Measurements from ENCODE around the gene CYP27B1.

DNA sequence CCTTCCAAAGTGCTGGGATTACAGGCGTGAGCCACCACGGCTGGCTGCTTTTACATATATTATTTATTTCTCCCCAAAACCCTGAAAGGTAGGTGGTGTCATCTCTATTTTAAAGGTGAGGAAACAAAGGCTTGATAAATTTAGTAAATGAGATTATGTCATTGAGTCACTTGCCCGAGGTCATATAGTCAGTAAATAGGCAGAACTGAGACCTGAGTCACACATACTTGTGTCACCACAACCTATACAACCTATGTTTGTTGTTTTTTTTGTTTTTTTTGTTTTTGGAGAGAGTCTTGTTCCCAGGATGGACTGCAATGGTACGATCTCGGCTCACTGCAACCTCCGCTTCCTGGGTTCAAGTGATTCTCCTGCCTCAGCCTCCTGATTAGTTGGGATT, 28.5 kb upstream of the CYP27B1 start:
- TF ChIP-seq, protein P1, sequence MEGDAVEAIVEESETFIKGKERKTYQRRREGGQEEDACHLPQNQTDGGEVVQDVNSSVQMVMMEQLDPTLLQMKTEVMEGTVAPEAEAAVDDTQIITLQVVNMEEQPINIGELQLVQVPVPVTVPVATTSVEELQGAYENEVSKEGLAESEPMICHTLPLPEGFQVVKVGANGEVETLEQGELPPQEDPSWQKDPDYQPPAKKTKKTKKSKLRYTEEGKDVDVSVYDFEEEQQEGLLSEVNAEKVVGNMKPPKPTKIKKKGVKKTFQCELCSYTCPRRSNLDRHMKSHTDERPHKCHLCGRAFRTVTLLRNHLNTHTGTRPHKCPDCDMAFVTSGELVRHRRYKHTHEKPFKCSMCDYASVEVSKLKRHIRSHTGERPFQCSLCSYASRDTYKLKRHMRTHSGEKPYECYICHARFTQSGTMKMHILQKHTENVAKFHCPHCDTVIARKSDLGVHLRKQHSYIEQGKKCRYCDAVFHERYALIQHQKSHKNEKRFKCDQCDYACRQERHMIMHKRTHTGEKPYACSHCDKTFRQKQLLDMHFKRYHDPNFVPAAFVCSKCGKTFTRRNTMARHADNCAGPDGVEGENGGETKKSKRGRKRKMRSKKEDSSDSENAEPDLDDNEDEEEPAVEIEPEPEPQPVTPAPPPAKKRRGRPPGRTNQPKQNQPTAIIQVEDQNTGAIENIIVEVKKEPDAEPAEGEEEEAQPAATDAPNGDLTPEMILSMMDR (conservative IDR thresholded peaks at IDR 0.05; ENCODE audit: low read depth in 2 of 2), result no peak
- TF ChIP-seq EZH2 (IDR thresholded peaks at IDR 0.05; ENCODE audit: low read depth, unreplicated experiment), result no peak
- TF ChIP-seq POLR2AphosphoS5 (IDR thresholded peaks at IDR 0.05; ENCODE audit: low read depth), result no peak
- TF ChIP-seq JUNB (IDR thresholded peaks at IDR 0.05; ENCODE audit: unreplicated experiment), result no peak
- TF ChIP-seq STAT1 (IDR thresholded peaks at IDR 0.05; ENCODE audit: unreplicated experiment), result no peak
- TF ChIP-seq EZH2phosphoT487 (IDR thresholded peaks at IDR 0.05; ENCODE audit: unreplicated experiment), result no peak
- no peak for TF ChIP-seq NANOG (IDR thresholded peaks at IDR 0.05; ENCODE audit: borderline replicate concordance)
- TF ChIP-seq, protein P2, sequence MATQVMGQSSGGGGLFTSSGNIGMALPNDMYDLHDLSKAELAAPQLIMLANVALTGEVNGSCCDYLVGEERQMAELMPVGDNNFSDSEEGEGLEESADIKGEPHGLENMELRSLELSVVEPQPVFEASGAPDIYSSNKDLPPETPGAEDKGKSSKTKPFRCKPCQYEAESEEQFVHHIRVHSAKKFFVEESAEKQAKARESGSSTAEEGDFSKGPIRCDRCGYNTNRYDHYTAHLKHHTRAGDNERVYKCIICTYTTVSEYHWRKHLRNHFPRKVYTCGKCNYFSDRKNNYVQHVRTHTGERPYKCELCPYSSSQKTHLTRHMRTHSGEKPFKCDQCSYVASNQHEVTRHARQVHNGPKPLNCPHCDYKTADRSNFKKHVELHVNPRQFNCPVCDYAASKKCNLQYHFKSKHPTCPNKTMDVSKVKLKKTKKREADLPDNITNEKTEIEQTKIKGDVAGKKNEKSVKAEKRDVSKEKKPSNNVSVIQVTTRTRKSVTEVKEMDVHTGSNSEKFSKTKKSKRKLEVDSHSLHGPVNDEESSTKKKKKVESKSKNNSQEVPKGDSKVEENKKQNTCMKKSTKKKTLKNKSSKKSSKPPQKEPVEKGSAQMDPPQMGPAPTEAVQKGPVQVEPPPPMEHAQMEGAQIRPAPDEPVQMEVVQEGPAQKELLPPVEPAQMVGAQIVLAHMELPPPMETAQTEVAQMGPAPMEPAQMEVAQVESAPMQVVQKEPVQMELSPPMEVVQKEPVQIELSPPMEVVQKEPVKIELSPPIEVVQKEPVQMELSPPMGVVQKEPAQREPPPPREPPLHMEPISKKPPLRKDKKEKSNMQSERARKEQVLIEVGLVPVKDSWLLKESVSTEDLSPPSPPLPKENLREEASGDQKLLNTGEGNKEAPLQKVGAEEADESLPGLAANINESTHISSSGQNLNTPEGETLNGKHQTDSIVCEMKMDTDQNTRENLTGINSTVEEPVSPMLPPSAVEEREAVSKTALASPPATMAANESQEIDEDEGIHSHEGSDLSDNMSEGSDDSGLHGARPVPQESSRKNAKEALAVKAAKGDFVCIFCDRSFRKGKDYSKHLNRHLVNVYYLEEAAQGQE (IDR thresholded peaks at IDR 0.05; ENCODE audit: unreplicated experiment), result no peak
- TF ChIP-seq, protein P3, sequence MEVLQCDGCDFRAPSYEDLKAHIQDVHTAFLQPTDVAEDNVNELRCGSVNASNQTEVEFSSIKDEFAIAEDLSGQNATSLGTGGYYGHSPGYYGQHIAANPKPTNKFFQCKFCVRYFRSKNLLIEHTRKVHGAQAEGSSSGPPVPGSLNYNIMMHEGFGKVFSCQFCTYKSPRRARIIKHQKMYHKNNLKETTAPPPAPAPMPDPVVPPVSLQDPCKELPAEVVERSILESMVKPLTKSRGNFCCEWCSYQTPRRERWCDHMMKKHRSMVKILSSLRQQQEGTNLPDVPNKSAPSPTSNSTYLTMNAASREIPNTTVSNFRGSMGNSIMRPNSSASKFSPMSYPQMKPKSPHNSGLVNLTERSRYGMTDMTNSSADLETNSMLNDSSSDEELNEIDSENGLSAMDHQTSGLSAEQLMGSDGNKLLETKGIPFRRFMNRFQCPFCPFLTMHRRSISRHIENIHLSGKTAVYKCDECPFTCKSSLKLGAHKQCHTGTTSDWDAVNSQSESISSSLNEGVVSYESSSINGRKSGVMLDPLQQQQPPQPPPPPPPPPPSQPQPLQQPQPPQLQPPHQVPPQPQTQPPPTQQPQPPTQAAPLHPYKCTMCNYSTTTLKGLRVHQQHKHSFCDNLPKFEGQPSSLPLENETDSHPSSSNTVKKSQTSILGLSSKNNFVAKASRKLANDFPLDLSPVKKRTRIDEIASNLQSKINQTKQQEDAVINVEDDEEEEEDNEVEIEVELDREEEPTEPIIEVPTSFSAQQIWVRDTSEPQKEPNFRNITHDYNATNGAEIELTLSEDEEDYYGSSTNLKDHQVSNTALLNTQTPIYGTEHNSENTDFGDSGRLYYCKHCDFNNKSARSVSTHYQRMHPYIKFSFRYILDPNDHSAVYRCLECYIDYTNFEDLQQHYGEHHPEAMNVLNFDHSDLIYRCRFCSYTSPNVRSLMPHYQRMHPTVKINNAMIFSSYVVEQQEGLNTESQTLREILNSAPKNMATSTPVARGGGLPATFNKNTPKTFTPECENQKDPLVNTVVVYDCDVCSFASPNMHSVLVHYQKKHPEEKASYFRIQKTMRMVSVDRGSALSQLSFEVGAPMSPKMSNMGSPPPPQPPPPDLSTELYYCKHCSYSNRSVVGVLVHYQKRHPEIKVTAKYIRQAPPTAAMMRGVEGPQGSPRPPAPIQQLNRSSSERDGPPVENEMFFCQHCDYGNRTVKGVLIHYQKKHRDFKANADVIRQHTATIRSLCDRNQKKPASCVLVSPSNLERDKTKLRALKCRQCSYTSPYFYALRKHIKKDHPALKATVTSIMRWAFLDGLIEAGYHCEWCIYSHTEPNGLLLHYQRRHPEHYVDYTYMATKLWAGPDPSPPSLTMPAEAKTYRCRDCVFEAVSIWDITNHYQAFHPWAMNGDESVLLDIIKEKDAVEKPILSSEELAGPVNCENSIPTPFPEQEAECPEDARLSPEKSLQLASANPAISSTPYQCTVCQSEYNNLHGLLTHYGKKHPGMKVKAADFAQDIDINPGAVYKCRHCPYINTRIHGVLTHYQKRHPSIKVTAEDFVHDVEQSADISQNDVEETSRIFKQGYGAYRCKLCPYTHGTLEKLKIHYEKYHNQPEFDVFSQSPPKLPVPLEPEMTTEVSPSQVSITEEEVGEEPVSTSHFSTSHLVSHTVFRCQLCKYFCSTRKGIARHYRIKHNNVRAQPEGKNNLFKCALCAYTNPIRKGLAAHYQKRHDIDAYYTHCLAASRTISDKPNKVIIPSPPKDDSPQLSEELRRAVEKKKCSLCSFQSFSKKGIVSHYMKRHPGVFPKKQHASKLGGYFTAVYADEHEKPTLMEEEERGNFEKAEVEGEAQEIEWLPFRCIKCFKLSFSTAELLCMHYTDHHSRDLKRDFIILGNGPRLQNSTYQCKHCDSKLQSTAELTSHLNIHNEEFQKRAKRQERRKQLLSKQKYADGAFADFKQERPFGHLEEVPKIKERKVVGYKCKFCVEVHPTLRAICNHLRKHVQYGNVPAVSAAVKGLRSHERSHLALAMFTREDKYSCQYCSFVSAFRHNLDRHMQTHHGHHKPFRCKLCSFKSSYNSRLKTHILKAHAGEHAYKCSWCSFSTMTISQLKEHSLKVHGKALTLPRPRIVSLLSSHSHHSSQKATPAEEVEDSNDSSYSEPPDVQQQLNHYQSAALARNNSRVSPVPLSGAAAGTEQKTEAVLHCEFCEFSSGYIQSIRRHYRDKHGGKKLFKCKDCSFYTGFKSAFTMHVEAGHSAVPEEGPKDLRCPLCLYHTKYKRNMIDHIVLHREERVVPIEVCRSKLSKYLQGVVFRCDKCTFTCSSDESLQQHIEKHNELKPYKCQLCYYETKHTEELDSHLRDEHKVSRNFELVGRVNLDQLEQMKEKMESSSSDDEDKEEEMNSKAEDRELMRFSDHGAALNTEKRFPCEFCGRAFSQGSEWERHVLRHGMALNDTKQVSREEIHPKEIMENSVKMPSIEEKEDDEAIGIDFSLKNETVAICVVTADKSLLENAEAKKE (CRISPR knock-in tag; IDR thresholded peaks at IDR 0.05), result no peak
- TF ChIP-seq CREB1 (CRISPR knock-in tag; IDR thresholded peaks at IDR 0.05; ENCODE audit: low read depth), result no peak
- no peak for TF ChIP-seq ZNF331 (CRISPR knock-in tag; IDR thresholded peaks at IDR 0.05; ENCODE audit: low read depth)
- TF ChIP-seq ZNF114 (CRISPR knock-in tag; IDR thresholded peaks at IDR 0.05), result no peak
- TF ChIP-seq, protein P4, sequence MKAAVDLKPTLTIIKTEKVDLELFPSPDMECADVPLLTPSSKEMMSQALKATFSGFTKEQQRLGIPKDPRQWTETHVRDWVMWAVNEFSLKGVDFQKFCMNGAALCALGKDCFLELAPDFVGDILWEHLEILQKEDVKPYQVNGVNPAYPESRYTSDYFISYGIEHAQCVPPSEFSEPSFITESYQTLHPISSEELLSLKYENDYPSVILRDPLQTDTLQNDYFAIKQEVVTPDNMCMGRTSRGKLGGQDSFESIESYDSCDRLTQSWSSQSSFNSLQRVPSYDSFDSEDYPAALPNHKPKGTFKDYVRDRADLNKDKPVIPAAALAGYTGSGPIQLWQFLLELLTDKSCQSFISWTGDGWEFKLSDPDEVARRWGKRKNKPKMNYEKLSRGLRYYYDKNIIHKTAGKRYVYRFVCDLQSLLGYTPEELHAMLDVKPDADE (IDR thresholded peaks at IDR 0.05), result no peak
